NCI-H2196 treated with DMSO at 0.1 percent for 48 hours (cell line): Measurements from ENCODE around the gene PLD5.
"Not testable (repeated sequence)": the region's sequence is repeated elsewhere in the genome, so short reads cannot be mapped to it uniquely, and the experiment has no call there.

Experiments used
- DNase-seq: peaks from one replicate; lab custom pipeline; 2025; ENCODE audit not compliant: unreplicated experiment; lab: John Stamatoyannopoulos, UW

The PLD5 gene

GRCh38 chr1:242081446-242081845 lies 443.1 kb downstream of the PLD5 start:
- no peak for DNase-seq

- DNase-seq, result no peak
These were observed 458.7 kb downstream of the PLD5 start for GRCh38 chr1:242065813-242066212.

- DNase-seq, result no peak
These were observed 462.2 kb downstream of the PLD5 start for GRCh38 chr1:242062271-242062670.

GRCh38 chr1:242059976-242060375 lies 464.5 kb downstream of the PLD5 start:
- no peak for DNase-seq

- not testable (repeated sequence) for DNase-seq
These were observed 465.9 kb downstream of the PLD5 start for GRCh38 chr1:242058582-242058981.

GRCh38 chr1:242058181-242058580 lies 466.3 kb downstream of the PLD5 start:
- DNase-seq, result not testable (repeated sequence)

GRCh38 chr1:242057745-242058115 lies 466.8 kb downstream of the PLD5 start:
- no peak for DNase-seq

GRCh38 chr1:242056988-242057744 lies 467.3 kb downstream of the PLD5 start:
- DNase-seq, result no peak

- DNase-seq, result no peak
These were observed 468.7 kb downstream of the PLD5 start for GRCh38 chr1:242055749-242056320.

GRCh38 chr1:242043165-242043564 lies 481.3 kb downstream of the PLD5 start:
- DNase-seq, result no peak

- no peak for DNase-seq
These were observed 490.1 kb downstream of the PLD5 start for GRCh38 chr1:242034392-242034791.

- DNase-seq, result no peak
These were observed 491.1 kb downstream of the PLD5 start for GRCh38 chr1:242033447-242033846.
